Peyer's patch (tissue), 4 donors: ENCODE data around the gene SLC13A3. TPM values are rescaled to one million over a fixed set of nuclear protein-coding genes. Genes with fewer than 3 reads are reported as not detected.

Source experiments
- DNase-seq, 3 donors: peaks; one replicate each; pipeline ENCODE4 v3.0.0-alpha.2; 2017 to 2019
- H3K27ac ChIP-seq, 4 donors: fragments of 200-600 bp; sonication (generic); one replicate each; pipeline ENCODE4 v1.5.1; 2016 to 2019
- H3K27me3 ChIP-seq, 2 donors: fragments of 200-600 bp; sonication (generic); one replicate each; pipeline ENCODE4 v1.5.1; 2019
- H3K36me3 ChIP-seq, 3 donors: fragments of 200-600 bp; sonication (generic); one replicate each; pipeline ENCODE4 v1.5.1; 2016 to 2019
- H3K4me1 ChIP-seq, 4 donors: fragments of 200-600 bp; sonication (generic); one replicate each; pipeline ENCODE4 v1.5.1; 2016 to 2019
- H3K4me3 ChIP-seq, 4 donors: fragments of 200-600 bp; sonication (generic); 1 replicate in 3 of 4; 2 replicates in 1 of 4; pipeline ENCODE4 v1.5.1; 2016 to 2019; ENCODE audit warnings: mild to moderate bottlenecking in 1 of 4
- H3K9me3 ChIP-seq, 4 donors: fragments of 200-600 bp; sonication (generic); one replicate each; pipeline ENCODE4 v1.5.1; 2016 to 2019; ENCODE audit warnings: mild to moderate bottlenecking in 1 of 4
- POLR2A ChIP-seq, 2 donors: fragments of 450-650 bp; IDR thresholded peaks; one replicate each; pipeline ENCODE4 v1.5.1; 2017; ENCODE audit warnings: antibody characterized with exemption in 2 of 2, mild to moderate bottlenecking in 2 of 2, moderate library complexity in 2 of 2
- total RNA-seq, 4 donors: library from RNA; depleted of rRNA; stranded (reverse); fragments of >200 nt; gene quantifications; one replicate each; pipeline ENCODE4 v1.1.0, GENCODE V29; 2016
- TF ChIP-seq, protein P1 (sequence below), 6 experiments: fragments of 450-650 bp in 4 of 6; fragments of 200-600 bp in 2 of 6; sonication (generic) in 1 of 6; IDR thresholded peaks; one replicate each; pipeline ENCODE4 v1.5.1; 2017 to 2019; ENCODE audit warnings: antibody characterized with exemption in 6 of 6, mild to moderate bottlenecking in 3 of 6, moderate library complexity in 1 of 6

SLC13A3 gene
- total RNA-seq, 4 donors from 2014 or later = 1.3 to 10.7 TPM; not detected in 2

GRCh38 chr20:46671866-46672542, 20.7 kb upstream of the SLC13A3 start:
- H3K4me1 ChIP-seq = no peaks in the 10 kb centered on the region
- H3K27ac ChIP-seq = no peak overlapping the region
- H3K36me3 ChIP-seq = no peaks in the 10 kb centered on the region
- no peak overlapping the region for H3K4me3 ChIP-seq
- DNase-seq = no peak
- no peaks in the 10 kb centered on the region for H3K27me3 ChIP-seq
- peaks cover 0 to 6% (median 2%) of the 10 kb centered on the region in 4 donors for H3K9me3 ChIP-seq
- TF ChIP-seq, protein P1, sequence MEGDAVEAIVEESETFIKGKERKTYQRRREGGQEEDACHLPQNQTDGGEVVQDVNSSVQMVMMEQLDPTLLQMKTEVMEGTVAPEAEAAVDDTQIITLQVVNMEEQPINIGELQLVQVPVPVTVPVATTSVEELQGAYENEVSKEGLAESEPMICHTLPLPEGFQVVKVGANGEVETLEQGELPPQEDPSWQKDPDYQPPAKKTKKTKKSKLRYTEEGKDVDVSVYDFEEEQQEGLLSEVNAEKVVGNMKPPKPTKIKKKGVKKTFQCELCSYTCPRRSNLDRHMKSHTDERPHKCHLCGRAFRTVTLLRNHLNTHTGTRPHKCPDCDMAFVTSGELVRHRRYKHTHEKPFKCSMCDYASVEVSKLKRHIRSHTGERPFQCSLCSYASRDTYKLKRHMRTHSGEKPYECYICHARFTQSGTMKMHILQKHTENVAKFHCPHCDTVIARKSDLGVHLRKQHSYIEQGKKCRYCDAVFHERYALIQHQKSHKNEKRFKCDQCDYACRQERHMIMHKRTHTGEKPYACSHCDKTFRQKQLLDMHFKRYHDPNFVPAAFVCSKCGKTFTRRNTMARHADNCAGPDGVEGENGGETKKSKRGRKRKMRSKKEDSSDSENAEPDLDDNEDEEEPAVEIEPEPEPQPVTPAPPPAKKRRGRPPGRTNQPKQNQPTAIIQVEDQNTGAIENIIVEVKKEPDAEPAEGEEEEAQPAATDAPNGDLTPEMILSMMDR (IDR thresholded peaks at IDR 0.05) = no peak
- TF ChIP-seq POLR2A (IDR thresholded peaks at IDR 0.05) = no peak

GRCh38 chr20:46670585-46671584, 19.6 kb upstream of the SLC13A3 start:
- H3K4me1 ChIP-seq = no peaks in the 10 kb centered on the region
- peaks cover 0 to 6% (median 2%) of the 10 kb centered on the region in 4 donors for H3K9me3 ChIP-seq
- no peak for DNase-seq
- H3K27me3 ChIP-seq = no peaks in the 10 kb centered on the region
- TF ChIP-seq, protein P1 (IDR thresholded peaks at IDR 0.05) = no peak
- no peak for TF ChIP-seq POLR2A (IDR thresholded peaks at IDR 0.05)
- H3K4me3 ChIP-seq = no peak overlapping the region
- H3K36me3 ChIP-seq = no peaks in the 10 kb centered on the region
- no peak overlapping the region for H3K27ac ChIP-seq

- Histone ChIP-seq H3K27ac (no peak overlapping the region), H3K9me3 (peaks cover 0 to 6% (median 2%) of the 10 kb centered on the region in 4 donors), H3K4me3 (no peak overlapping the region), H3K36me3 (no peaks in the 10 kb centered on the region), H3K4me1 (no peaks in the 10 kb centered on the region), H3K27me3 (no peaks in the 10 kb centered on the region)
- TF ChIP-seq, protein P1 (IDR thresholded peaks at IDR 0.05) = no peak
- TF ChIP-seq POLR2A (IDR thresholded peaks at IDR 0.05) = no peak
- DNase-seq = no peak
Observed at GRCh38 chr20:46670228-46670584, 18.9 kb upstream of the SLC13A3 start.

DNA sequence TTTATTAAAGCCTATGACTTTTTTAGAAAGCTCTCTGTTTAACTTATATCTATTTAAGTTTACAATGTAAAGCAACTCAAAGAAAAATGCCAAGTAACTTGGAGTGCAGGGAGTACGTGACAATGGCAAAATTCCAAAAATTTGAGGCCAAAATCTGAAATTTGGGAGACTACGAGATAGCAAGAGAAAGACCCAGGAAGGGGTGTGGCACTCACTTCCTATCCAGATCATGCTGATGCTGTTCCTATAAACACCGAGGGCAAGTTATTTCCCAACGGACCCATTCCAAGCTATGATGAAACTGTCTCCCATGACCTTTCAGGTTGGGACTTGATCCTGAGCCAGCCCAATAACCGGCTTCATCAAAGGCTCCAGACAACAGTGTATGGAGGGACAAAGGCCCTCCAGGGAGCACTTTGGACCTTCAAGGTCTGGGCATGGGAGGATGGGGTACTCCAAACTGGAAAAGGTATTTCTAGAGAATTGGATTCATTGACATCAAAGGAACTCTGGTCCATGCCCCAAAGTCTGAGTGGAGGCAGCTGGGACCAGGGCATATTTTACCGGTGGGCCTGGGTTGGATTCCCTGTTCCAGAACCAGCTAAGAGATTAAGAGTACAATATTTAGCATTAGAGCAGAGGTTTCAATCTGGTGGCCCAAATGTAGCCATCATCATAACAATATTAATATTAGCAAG, 15.7 kb upstream of the SLC13A3 start:
- DNase-seq = no peak
- no peaks in the 10 kb centered on the region for H3K36me3 ChIP-seq
- peaks cover 0 to 6% (median 2%) of the 10 kb centered on the region in 4 donors for H3K9me3 ChIP-seq
- H3K4me3 ChIP-seq = no peak overlapping the region
- no peaks in the 10 kb centered on the region for H3K27me3 ChIP-seq
- no peaks in the 10 kb centered on the region for H3K4me1 ChIP-seq
- H3K27ac ChIP-seq = no peak overlapping the region
- TF ChIP-seq, protein P1 (IDR thresholded peaks at IDR 0.05) = no peak
- TF ChIP-seq POLR2A (IDR thresholded peaks at IDR 0.05) = no peak

GRCh38 chr20:46666306-46666705, 15.0 kb upstream of the SLC13A3 start:
- Histone ChIP-seq H3K4me1 (no peaks in the 10 kb centered on the region), H3K27ac (no peak overlapping the region)
- TF ChIP-seq, protein P1 (IDR thresholded peaks at IDR 0.05) = no peak

More at GRCh38 chr20:46666306-46666705, 15.0 kb upstream of the SLC13A3 start:
- Histone ChIP-seq H3K4me3 (no peak overlapping the region), H3K9me3 (peaks cover 0 to 5% (median 2%) of the 10 kb centered on the region in 4 donors), H3K27me3 (no peaks in the 10 kb centered on the region), H3K36me3 (no peaks in the 10 kb centered on the region)
- no peak for DNase-seq
